NB4 (cell line): Measurements from ENCODE around the gene CDH10.

Experiments used
- CTCF ChIP-seq: IDR thresholded peaks from one replicate; pipeline ENCODE4 v1.5.1; 2012; ENCODE audit warnings: low read depth, low read length
- MYC ChIP-seq: IDR thresholded peaks from 2 replicates; pipeline ENCODE4 v1.6.1; 2011; ENCODE audit warnings: low read depth, low read length
- POLR2A ChIP-seq: IDR thresholded peaks from 2 replicates; pipeline ENCODE4 v1.6.1; 2011; ENCODE audit warnings: mild to moderate bottlenecking; ENCODE audit not compliant: insufficient read length; ENCODE audit errors: extremely low read depth
- TF ChIP-seq, protein P1 (sequence below): IDR thresholded peaks from 2 replicates; pipeline ENCODE4 v1.6.1; 2011; ENCODE audit warnings: low read depth, low read length

DNA sequence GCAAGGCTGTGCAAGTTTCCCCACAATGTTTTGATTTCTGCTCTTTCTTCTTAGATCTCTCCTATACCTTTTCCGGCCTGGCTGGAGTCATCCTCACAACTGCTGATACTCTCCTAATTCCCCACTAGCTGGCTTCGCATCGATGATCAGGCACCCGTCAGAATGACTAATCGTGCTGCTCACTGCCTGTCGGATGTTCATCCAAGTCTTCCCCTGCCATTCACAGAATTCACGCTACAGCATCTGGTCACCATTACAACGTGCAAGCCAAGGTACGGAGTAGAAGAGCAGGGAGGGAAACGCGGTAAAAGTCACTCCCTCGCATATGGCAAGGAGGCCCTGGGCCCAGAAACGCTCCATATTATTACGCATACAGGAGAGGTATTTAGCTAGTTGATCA lies 35.1 kb downstream of the CDH10 start:
- no peak for TF ChIP-seq POLR2A
- no peak for TF ChIP-seq CTCF
- TF ChIP-seq, protein P1, sequence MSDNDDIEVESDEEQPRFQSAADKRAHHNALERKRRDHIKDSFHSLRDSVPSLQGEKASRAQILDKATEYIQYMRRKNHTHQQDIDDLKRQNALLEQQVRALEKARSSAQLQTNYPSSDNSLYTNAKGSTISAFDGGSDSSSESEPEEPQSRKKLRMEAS: no peak
- TF ChIP-seq MYC: no peak
